Measurements from ENCODE around the gene ATP5PD. TPM values are rescaled to one million over a fixed set of nuclear protein-coding genes. Genes with fewer than 3 reads are reported as not detected.
A peak's percentile ranks its signal among the peaks of the same experiment; 100 is the strongest.

Gene ATP5PD
- total and polyA plus RNA-seq, 2 donors (not counting 1 experiment from before 2014, with no cell fraction given): 92.1 to 101 TPM

- Mint-ChIP-seq H3K4me3 (peak overlapping the region; percentile 92), H3K27me3 (no peaks in the 10 kb centered on the region), H3K27ac (peak overlapping the region; percentile 88), H3K9me3 (ENCODE audit: insufficient read depth) (no peaks in the 10 kb centered on the region), H3K4me1 (peaks cover 27% of the 10 kb centered on the region)
- peak overlapping the region in 1 of 2 donors; percentile 66 for H3K27ac ChIP-seq (ENCODE audit: low read length in 2 of 2)
- intact Hi-C loops (cut with micrococcal nuclease): loop anchor here (1.0 kb wide), 1 partner anchor 32 kb away; the partner anchor contains the start of gene ARMC7
- peak overlapping the region; percentile 99 for H3K4me2 ChIP-seq (replicated peaks; ENCODE audit: low read depth, low read length, poor library complexity, severe bottlenecking)
- H3K27me3 ChIP-seq (replicated peaks in 1 of 4; ENCODE audit: control extremely low read depth in 1 of 4, control insufficient read depth in 3 of 4, insufficient read depth in 4 of 4, low read length in 3 of 4): no peaks in the 10 kb centered on the region
- H3K79me2 ChIP-seq (ENCODE audit: control insufficient read depth, insufficient read depth, low read length): no peaks in the 10 kb centered on the region
- peak overlapping the region; percentile 85 for H3K9ac ChIP-seq (ENCODE audit: low read length)
- H3K4me3 ChIP-seq (ENCODE audit: control extremely low read depth in 1 of 5, extremely low read depth in 1 of 5, insufficient read depth in 1 of 5, low read depth in 2 of 5, low read length in 4 of 5): peak overlapping the region in 4 of 5 experiments; percentile 40 to 73 (median 60)
- ChIA-PET CTCF (interaction anchor here (1.5 to 2.5 kb wide), 4 partner anchors 37 to 125 kb away, joined by 5 to 8 read pairs (median 6); partner anchors contain the start of gene MRPL58), POLR2A (interaction anchor here (0.6 to 1.3 kb wide), 3 partner anchors 10 to 36 kb away, joined by 3 to 4 read pairs (median 3); partner anchors contain the start of gene SLC16A5)
- no peaks in the 10 kb centered on the region for H3K9me3 ChIP-seq (ENCODE audit: control extremely low read depth in 1 of 3, control insufficient read depth in 2 of 3, insufficient read depth in 1 of 3, low read length in 2 of 3)
- DNase-seq: no peak
- ATAC-seq (ENCODE audit: low read depth): no peak
- TF ChIP-seq CTCF (IDR thresholded peaks at IDR 0.05): no peak
- no peak for TF ChIP-seq EZH2 (IDR thresholded peaks at IDR 0.05; ENCODE audit: borderline replicate concordance, insufficient read depth, low read depth, low read length, poor library complexity, severe bottlenecking)
- peak overlapping the region; percentile 93 for H2AFZ ChIP-seq (ENCODE audit: insufficient read depth, low read depth, low read length, poor library complexity, severe bottlenecking)
- no peaks in the 10 kb centered on the region for H4K20me1 ChIP-seq (ENCODE audit: control insufficient read depth, insufficient read depth, low read length, poor library complexity, severe bottlenecking)
- H3K36me3 ChIP-seq (replicated peaks in 1 of 2; ENCODE audit: control extremely low read depth in 1 of 2, control insufficient read depth in 1 of 2, extremely low read depth in 1 of 2, insufficient read depth in 2 of 2, low read length in 1 of 2): no peaks in the 10 kb centered on the region
- peaks cover 21 to 34% of the 10 kb centered on the region in 2 donors for H3K4me1 ChIP-seq (ENCODE audit: control insufficient read depth in 2 of 2, insufficient read depth in 2 of 2, low read length in 2 of 2)
- WGBS (ENCODE audit: insufficient coverage): 45% methylated on average over 30 of the region's 30 CpGs
These were observed 30.3 kb upstream of the ATP5PD start for GRCh38 chr17:75077072-75077495.

GRCh38 chr17:75075597-75076336, 29.0 kb upstream of the ATP5PD start:
- Histone ChIP-seq H3K4me2 (replicated peaks; ENCODE audit: low read depth, low read length, poor library complexity, severe bottlenecking) (no peak overlapping the region), H3K4me1 (ENCODE audit: control insufficient read depth in 2 of 2, insufficient read depth in 2 of 2, low read length in 2 of 2) (peaks cover 21 to 34% of the 10 kb centered on the region in 2 donors), H2AFZ (ENCODE audit: insufficient read depth, low read depth, low read length, poor library complexity, severe bottlenecking) (no peak overlapping the region), H3K27ac (ENCODE audit: low read length in 2 of 2) (no peak overlapping the region), H3K9me3 (ENCODE audit: control extremely low read depth in 1 of 3, control insufficient read depth in 2 of 3, insufficient read depth in 1 of 3, low read length in 2 of 3) (no peaks in the 10 kb centered on the region), H4K20me1 (ENCODE audit: control insufficient read depth, insufficient read depth, low read length, poor library complexity, severe bottlenecking) (no peaks in the 10 kb centered on the region), H3K4me3 (ENCODE audit: control extremely low read depth in 1 of 5, extremely low read depth in 1 of 5, insufficient read depth in 1 of 5, low read depth in 2 of 5, low read length in 4 of 5) (no peak overlapping the region), H3K9ac (ENCODE audit: low read length) (no peak overlapping the region), H3K79me2 (ENCODE audit: control insufficient read depth, insufficient read depth, low read length) (no peaks in the 10 kb centered on the region), H3K36me3 (replicated peaks in 1 of 2; ENCODE audit: control extremely low read depth in 1 of 2, control insufficient read depth in 1 of 2, extremely low read depth in 1 of 2, insufficient read depth in 2 of 2, low read length in 1 of 2) (no peaks in the 10 kb centered on the region), H3K27me3 (replicated peaks in 1 of 4; ENCODE audit: control extremely low read depth in 1 of 4, control insufficient read depth in 3 of 4, insufficient read depth in 4 of 4, low read length in 3 of 4) (no peaks in the 10 kb centered on the region)
- POLR2A ChIA-PET: interaction anchor here (0.6 to 1.5 kb wide), 2 partner anchors 21 to 34 kb away, joined by 3 to 5 read pairs; no protein-coding TSS in a partner anchor
- TF ChIP-seq EZH2 (IDR thresholded peaks at IDR 0.05; ENCODE audit: borderline replicate concordance, insufficient read depth, low read depth, low read length, poor library complexity, severe bottlenecking) (no peak), CTCF (IDR thresholded peaks at IDR 0.05) (no peak)
- Mint-ChIP-seq H3K4me1 (peaks cover 27% of the 10 kb centered on the region), H3K27ac (no peak overlapping the region), H3K4me3 (peak overlapping the region; percentile 10), H3K27me3 (no peaks in the 10 kb centered on the region), H3K9me3 (ENCODE audit: insufficient read depth) (no peaks in the 10 kb centered on the region)
- DNase-seq (no peak), ATAC-seq (ENCODE audit: low read depth) (no peak)
- 89% methylated on average over 3 of the region's 4 CpGs for WGBS (ENCODE audit: insufficient coverage)
- intact Hi-C loops (cut with micrococcal nuclease): no loop called here
- CTCF ChIA-PET: interaction anchor here (0.7 to 2.1 kb wide), 4 partner anchors 34 to 63 kb away, joined by 3 to 6 read pairs (median 4); partner anchors contain the start of genes ARMC7 and MRPL58

Data from B cell (primary cell).